Hematopoietic multipotent progenitor cell treated with erythropoietin and hydrocortisone succinate and interleukin-3 and kit ligand, for 8 days (in vitro differentiated cells): ENCODE results near the gene ALDH1B1.

Source experiments
- DNase-seq: peaks from one replicate; pipeline ENCODE4 v3.0.0-alpha.2; 2015

ALDH1B1 gene

DNA sequence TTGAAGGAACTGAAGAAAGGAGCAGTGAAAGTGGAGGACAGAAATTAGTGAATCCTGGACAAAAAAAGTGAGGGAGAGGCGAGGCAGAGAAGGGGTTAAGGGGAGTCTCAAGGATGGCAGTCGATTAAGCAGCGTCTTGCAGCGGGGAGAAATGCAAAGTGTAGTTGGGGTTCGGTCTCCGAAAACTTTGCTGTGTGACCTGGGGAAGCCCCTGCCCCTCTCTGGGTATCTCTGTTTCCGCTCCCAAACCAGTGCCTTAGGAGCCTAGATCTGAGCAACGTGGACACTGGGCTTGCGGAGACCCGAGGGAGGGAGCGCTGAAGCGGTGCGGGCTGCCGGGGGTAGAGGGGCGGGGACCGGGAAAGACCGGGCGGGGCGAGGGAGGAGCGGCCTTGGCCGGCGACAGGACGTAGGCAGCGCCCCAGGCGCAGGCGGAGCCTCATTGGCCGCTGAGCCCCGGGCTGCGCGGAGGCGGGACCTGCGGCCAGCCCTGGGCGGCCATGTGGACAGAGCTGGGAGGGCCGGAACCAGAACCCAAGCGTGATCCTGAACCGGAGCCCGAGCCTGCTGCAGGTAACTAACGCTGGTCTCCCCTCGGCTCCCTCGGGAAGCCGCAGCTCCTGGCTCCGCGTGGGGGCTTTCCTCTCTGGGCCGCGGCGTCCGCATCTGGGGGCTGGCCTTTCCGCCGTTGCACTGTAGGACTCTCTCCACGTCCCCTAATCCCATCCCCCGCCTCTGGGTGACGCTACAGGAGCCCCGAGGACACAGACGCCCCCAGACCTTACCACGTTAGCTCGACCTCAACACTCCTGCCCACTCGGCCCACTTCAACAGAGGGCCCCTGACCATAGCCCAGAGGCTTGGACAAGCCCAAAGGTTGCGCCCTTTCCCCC lies at the start of gene ALDH1B1:
ALDH1B1 (plus strand) TSS at position 468 of the 893 bp plus-strand sequence. CDS start 3,047 bp downstream, outside the sequence.
- DNase-seq: peak; percentile 84

DNA sequence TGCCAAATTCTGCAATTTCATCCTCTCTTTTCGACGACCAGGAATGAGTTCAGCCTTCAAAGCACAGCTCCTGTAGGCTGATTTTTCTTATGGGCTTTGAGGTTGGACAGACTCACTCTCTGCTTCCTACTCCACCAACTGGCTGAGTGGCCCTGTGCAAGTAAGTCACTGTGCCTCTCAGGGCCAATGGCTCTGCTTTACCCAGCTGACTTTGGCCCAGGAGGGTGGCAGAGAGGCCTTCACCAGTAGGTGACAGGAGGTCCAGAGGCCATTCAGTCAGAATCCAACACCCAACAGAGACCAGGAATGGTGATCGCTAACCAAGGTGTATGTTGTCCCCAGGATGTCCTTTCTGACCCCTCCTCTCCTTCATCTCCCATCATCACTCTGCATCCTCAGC lies 49.5 kb upstream of the ALDH1B1 start:
- DNase-seq: no peak

DNA sequence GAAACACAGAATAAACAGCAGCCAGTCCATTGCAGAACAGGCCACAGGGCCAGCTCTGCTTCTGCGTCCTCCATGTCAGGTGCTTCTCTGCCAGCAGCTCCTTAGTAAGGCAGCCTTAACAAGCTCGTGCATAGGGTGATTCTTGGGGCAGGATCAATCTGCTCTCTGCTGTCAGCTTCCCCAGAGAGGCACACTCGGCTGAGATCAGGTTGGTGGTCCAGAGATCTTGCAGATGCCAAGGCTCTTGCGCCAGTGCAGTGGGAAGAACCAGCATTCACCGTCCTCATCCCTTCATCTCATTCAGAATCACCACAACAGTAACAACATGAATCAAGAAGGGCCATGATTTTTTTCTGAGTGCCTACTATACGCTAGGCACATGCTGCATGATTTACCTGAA lies 49.0 kb upstream of the ALDH1B1 start:
- DNase-seq: no peak

DNA sequence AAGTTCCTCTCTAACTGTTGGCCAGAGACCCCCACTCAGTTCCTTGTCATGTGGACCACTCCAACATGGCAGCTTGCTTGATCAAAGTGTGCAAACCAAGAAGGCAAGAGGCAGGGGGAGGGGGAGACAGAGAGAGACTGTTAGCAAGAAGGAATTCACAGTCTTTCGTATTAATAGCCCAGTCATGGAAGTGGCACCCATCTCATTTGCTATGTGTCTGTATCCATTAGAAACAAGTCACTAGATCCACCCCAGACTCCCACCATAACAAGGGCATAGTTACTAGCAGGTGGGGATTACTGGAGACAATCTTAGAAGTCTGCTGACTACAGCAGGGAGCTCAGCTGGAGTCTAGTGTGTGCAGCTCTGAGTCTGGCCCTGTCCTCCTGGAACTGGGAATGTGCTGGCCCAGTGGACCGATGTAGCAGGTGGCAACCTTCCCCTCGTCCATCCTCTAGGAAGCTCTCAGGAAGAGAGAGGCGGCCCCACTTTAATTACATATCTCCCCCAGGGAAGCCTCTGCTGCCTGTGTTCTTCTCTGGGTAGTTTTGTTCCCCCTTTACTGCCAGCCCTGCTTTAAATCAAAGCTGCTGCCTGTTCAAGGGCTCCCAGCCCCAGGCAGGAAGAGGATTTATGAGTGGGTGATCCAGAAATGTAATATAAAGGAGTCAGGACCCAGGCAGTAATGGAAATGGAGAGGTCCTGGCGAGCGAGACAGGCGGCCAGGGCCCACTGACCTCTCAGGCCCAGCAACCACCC lies 47.8 kb upstream of the ALDH1B1 start:
- no peak for DNase-seq

DNA sequence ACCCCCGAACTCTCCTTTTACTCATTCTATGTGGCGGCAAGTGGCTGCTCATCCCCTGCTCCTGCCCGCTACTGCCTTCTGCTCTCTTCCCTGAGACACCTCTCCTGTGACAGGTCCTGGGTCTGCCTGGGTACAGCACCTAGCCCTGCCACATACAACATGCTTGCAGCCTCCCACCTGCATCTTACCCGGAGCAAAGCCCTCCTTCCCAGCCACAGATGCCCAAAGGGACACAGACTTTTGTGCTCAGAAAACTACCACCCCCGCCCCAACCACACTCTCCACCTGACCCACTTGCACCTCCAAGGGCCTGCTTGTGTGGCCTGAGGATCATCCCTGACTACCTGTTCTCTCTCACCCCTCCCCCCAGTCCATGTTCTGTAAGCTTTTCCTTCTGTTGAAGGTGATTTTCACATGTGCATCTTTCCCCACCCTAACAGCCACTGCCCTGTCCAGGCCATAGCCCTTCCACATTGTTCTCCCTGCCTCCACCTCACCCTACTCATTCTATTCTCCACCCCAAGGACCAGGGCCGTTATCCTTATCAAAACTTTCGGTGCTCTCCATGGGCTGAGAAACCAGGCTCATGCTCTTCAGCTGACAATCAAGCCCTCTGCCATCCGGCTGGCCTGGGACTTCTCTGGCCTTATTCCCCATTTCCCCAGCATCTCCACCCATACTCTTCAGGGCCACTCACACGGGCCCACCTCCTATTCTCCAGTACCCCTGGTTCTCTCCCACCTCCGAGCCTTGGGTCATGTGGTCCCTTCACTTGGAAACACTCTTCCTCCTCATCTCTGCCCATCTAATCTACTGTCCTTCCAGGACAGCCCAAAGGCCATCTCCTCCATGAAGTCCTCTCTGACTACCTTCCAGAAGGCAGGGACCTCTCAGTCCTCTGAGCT lies 46.4 kb upstream of the ALDH1B1 start:
- no peak for DNase-seq

DNA sequence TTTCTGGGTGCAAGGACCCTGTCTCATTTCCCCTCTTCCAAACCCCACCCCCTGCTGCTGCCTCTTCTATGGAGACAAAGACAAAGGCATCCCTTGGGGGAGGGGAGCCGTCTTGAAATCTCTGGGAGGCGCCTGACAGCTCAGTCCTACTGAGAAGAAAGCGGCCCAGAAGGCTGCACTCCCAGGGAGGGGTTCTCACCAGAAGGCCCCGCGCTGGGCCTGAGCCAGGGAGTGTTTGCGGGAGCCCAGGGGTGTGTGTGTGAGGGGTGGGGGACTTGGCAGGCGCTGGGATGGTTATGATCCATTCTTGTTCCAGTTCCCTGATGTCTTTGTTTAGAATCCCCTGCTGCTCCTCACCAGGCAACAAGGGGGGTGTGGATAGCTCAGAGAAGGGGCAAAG lies 45.7 kb upstream of the ALDH1B1 start:
- DNase-seq: no peak

DNA sequence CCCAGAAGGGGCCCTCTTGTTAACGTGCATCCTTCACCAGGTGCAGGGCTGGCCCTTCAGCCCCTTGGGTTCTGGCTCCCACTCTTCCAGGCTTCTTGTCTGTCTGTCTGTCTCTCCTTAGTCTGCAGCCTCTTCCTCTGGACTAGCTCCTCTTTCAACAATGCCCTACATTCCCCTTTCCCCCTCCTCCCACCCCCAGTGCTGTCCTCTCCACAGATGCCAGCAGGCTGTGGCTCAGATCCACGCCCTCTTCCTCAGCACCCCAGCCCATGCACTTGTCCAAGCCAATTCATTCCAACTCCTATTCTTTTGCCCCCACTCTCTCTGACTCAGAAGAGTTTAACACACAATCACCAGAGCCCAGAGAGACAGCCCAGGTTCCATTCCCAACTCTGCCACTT lies 45.2 kb upstream of the ALDH1B1 start:
- DNase-seq: no peak

DNA sequence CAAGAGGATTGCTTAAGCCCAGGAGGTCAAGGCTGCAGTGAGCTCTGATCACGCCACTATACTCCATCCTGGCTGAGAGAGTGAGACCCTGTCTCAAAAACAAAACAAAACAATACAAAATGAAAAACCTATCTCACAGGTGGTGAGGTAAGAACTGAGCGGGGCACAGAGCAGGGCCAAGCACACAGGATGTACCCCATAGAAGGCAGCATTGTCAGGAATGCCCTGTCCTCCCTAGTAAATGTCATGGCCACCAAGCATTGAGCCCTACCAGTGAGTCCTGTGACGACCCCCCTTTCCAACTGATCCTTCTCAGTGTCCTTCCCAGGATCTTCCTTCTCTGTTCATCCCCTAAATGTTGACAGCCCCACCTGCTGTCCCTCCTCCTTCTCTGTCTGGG lies 44.6 kb upstream of the ALDH1B1 start:
- no peak for DNase-seq

DNA sequence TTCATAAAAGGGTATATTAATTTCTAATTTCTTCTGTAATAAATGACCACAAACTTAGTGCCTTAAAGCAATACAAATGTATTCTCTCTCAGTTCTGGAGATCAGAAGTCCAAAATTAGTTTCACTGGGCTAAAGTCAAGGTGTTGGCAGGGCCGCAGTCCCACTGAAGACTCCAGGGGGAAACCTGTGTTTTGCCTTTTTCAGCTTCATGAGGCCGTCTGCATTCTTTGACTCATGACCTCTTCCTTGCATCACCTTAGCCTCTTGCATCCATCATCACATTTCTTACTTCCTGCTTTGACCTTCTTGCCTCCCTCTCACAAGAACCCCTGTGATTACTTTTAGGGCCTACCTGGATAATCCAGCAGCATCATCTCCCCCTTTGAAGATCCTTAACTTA lies 42.0 kb upstream of the ALDH1B1 start:
- no peak for DNase-seq

DNA sequence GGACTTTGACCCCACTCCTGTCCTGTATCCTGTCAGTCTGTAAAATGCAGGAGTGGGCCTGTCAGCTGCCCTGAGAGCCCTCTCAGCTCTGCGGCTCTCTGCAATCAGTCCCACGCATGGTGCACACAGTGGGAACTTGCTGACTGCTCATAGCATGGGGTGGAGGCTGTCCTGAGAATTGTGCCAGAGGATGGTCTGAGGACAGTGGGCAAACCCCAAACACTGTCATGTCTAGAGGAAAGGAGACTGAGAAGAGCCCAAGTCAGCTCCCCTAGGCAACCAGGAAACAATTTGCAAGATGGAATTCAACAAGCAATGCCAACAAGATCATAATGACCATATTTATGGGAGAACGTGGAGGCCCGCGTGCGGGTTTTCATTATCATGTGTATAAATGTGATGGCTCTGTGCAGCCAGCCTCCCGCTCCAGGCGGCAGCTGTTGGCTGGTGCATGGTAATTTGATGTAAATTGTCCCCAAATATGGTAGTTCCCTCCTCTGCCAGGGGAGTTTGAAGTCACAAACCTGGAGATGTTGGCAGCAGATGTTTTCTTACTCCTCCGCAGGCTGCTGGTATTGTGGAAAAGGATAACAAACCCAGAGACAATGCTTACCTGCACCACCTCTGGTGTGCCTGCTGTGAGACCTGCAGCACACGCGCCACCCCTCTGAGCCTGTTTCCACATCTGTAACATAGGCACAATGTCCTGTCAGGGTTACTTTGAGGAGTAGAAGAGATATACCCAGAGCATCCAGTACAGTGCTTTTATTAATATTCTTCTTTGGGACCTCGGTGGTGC lies 39.8 kb upstream of the ALDH1B1 start:
- no peak for DNase-seq

DNA sequence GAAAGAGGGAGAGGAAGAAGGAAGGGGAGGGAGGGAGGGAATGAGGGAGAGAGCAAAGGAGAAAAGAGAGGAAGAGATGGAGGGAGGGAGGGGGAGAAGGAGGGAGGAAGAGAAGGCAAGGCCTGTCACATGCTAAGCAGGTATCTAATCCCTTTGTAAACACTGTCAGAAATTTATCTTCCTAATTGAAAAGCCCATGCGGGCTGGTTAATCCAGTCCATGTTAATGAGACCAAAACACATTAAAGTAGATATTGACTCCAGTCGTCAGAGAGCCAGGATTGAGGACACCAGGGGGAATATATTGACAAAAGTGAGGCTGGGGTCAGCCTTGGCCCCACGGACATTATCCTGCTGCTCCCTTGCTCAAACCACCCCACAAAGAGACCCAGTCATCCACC lies 37.4 kb upstream of the ALDH1B1 start:
- no peak for DNase-seq

DNA sequence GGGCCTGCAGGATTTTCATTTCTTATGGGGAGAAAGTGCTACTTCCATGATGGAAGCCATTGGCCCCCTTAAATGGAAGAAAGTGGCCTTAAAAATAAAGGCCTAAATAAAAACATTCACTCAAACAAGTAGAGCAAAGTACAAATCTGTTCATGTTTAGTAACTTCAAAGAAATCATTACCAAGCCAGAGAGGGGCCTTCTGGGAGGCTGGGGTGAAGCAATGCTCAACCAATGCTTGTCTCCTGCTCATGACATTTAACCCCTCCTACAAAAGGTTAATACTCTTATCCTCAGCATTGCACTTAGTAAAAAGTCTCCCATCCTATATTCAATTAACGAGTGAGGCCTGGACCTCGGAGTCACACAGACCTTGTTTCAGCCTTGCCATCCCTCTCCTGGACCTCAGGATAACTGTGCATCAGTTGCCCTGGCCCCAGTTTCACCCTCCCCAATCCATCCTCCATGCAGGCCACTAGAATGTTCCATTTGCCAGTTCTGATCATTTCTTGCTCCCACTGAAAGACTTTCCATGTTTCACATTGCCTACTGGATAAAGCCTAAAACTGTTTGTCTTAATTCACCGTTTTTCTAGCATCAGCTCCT lies 36.9 kb upstream of the ALDH1B1 start:
- DNase-seq: no peak

DNA sequence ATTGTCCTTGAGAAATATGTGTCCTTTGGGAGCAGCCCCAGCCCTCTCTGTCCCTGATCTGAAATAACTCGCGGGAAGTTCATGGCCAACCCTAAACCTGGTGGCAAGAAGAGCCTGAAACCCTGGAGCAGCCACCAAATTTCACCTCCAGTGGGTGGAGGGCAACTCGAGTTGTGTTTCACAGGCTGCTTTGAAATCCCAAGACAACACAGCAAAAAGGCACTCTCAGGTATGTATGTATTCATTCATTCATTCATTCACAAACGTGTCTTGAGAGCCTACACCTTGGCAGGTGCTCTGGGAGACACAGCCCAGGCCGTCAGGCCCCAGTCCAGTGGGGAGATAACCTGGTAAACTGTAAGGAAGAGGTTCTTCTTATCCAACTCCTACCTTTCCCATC lies 35.7 kb upstream of the ALDH1B1 start:
- no peak for DNase-seq

DNA sequence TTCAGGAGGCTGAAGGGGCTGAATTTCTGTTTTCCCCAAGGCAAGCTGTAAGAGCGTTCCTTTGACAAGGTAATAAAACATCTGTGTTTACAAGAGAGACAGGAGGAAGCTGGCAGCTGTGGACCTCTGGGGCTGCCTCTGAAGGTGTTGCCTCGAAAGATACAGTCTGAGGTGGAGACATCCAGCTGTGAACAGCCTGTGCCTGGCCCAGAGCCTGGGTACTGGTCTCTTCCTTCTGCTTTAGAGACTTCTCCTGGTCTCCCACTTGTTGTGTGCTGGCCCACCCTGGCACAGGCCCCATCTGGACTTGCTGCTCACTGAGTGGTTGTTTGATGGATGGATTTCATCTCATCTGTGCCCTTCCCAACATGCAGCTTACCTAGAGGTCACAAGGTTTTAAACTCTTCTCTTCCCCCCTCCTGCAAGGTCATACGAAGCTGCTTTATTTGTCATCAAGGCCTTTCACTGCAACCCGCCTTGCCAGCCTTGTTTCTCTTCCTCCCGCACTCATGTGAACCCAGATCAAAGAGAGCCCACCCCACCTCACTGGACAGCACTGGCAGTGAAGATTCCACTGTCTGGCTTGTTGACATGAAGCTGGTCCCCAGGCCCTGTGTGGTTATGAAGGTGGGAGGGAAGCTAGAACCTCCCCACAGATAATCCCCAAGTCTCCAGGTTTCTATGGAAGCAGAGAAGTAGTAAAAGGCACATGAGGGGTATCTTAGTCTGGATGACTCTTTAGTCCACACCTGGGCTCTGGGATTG lies 35.0 kb upstream of the ALDH1B1 start:
- DNase-seq: no peak

DNA sequence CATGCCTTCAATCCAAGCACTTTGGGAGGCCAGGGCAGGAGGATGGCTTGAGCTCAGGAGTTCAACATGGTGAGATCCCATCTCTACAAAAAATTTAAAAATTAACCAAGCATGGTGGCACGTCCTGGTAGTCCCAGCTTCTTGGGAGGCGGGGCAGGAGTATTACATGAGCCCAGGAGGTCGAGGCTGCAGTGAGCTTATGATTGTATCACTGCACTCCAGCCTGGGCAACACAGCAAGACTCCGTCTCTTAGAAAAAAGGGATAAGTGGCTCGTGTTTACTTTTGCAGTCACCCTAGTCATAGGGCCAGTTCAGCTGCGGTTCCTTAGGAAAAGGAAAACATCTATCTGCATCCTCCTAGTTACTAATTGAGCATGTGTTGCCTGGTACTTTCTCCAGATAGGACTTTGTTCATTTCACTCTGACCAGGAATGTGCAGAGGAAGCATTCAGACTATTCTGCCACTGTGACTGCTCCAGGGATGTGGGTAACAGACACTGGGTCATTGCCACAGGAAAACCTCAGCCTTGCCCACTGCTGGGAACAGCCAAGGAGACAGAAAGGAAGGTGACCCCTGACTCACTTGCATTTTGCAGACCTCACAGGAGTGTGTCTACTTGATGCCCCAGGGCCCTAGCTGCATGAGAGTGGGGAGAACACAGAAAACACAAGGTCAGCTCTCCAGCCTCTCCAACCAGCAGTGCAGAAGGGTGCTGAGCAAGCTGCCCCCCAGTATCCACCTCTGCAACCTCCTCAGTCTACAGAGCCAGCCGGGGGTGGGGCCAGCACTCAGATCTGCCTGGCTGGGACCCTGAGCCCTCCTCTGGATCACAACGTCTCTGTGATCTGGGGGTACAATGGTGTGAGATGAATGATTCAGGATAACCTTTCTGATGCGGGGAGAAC lies 33.9 kb upstream of the ALDH1B1 start:
- DNase-seq: no peak

DNA sequence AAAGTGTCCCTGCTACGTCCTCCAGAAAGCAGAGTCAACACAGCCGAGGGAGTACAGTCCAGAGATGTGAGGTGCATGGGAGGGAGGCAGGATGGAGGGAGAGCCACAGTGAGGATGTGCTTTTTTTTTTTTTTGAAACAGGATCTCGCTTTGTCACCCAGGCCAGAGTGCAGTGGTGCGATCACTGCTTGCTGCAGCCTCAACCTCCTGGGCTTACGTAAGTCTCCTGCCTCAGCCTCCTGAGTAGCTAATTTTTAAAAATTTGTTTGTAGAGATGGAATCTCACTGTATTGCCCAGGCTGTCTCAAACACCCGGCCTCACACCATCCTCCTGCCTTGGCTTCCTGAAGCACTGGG lies 33.2 kb upstream of the ALDH1B1 start:
- no peak for DNase-seq

DNA sequence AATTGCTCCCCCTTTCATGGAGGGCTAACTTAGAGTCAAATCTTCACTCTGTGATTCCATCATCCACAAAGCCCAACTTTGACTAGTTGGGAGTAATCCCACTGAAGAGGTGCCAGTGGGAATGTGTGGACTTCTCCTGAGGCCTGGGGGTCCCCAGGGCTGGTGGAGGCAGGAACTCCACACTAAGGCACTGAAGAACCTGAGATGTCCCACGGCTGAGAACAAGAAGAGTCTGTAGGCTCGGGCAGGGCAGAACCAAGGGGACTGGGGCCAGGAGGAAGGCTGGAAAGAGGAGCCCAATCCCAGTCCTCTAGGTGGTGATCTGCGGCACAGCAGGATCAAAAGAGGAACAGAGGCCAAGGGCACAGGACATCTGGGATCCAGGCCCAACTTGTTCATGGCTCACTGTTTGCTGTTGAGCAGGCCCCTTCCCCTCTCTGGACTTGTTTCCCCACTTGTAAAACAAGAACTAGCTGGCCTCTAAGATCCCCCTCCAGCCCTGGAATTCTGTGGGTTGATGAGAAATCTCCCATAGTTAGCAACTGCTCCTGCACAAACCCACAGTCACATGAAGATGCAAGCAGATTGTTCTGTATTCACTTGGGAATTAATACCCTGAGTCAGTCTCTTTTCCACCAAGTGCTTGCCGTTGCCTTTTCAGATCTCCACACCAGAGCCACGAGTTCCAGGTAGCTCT lies 32.7 kb upstream of the ALDH1B1 start:
- DNase-seq: no peak

DNA sequence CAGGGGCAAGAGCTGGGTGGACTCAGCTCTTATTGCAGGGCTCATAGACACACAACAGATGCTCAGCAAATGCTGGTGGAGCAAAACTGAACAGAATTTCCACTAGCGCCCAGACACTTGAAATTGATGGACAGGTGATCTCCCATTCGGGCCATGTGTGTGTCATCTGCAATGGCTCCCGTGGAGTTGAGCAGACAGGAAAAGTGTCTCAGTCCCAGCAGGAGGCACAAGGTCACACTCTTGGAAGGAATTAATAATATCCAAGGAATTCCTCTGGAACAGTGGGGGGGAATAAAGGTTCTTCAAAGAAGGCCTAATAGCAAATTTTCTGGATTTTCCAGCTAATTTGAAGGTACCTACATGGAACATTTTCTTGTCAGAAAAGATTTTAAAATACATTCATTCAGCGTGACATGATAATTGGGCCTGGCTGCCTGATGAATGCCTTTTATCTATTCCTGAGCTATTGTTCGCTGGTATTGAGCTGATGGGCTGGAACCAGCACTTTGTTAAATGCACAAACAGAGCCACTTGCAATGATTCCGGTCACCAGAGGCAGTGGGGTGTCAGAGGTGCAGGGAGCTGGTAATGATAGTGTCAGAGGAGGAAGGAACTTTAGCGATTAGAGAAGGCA lies 31.5 kb upstream of the ALDH1B1 start:
- no peak for DNase-seq

DNA sequence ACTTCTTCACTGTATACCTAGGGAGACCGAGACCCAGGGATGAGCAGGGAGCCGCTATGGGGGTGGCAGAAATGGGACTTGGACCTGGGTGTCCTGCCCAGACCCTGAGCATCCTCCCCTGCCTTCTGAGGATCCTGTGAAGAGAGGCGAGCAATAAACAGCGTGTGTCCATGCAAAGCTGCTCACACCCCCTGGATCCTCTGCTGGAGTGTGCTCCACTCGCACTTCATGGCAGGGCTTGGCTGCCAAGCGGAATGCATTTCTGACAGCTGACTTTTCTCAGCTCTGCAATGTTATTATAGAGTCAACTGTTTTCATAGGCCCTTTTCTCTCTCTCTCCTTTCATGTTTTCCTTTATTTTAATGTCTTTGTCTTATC lies 31.0 kb upstream of the ALDH1B1 start:
- no peak for DNase-seq
